OCI-LY1 (cell line): ENCODE data around the gene TCF19.

ENCODE experiments used
- EZH2 ChIP-seq: fragments of 200-600 bp; sonication (generic), shearing (Covaris generic); IDR thresholded peaks from 2 replicates; pipeline ENCODE4 v1.8.0; 2017; ENCODE audit warnings: borderline replicate concordance, mixed run types, mild to moderate bottlenecking, antibody characterized with exemption, low read length, moderate library complexity, mixed read lengths
- TF ChIP-seq, protein P1 (sequence below): fragments of 200-600 bp; sonication (generic), shearing (Covaris generic); IDR thresholded peaks from 2 replicates; pipeline ENCODE4 v1.5.1; 2017; ENCODE audit warnings: mild to moderate bottlenecking, antibody characterized with exemption, low read length, moderate library complexity, mixed read lengths

GRCh38 chr6:31178143-31179041, 20.0 kb downstream of the TCF19 start:
- TF ChIP-seq, protein P1, sequence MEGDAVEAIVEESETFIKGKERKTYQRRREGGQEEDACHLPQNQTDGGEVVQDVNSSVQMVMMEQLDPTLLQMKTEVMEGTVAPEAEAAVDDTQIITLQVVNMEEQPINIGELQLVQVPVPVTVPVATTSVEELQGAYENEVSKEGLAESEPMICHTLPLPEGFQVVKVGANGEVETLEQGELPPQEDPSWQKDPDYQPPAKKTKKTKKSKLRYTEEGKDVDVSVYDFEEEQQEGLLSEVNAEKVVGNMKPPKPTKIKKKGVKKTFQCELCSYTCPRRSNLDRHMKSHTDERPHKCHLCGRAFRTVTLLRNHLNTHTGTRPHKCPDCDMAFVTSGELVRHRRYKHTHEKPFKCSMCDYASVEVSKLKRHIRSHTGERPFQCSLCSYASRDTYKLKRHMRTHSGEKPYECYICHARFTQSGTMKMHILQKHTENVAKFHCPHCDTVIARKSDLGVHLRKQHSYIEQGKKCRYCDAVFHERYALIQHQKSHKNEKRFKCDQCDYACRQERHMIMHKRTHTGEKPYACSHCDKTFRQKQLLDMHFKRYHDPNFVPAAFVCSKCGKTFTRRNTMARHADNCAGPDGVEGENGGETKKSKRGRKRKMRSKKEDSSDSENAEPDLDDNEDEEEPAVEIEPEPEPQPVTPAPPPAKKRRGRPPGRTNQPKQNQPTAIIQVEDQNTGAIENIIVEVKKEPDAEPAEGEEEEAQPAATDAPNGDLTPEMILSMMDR, result no peak
- TF ChIP-seq EZH2, result no peak
